NCI-H2107 (cell line): Measurements from ENCODE around the gene YPEL2.

ENCODE experiments used
- DNase-seq: peaks from one replicate; lab custom pipeline; 2025; lab: John Stamatoyannopoulos, UW

Gene YPEL2

DNA sequence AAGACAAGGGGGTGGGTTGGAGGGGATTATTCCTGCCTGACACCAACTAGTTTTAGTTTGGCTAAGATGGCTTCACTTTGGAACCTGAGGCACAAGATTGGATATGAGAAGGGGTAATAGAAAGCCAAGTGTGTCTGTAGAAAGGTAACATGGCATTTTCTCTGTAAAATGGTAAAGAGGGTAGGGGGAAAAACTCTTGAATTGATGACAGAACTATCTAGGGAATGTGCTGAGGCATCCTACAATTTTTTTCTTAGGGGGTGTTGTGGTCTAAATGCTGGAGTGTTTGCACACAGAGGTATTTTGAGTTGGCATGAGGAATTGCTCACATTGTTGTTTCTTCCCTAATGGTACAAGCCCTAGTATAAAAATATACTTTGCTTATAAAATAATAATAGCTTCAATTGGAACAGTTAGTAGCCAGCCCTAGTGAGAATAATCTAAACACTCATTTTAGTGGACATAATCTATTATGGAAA is 25.8 kb downstream of the YPEL2 start:
- DNase-seq, result no peak

DNA sequence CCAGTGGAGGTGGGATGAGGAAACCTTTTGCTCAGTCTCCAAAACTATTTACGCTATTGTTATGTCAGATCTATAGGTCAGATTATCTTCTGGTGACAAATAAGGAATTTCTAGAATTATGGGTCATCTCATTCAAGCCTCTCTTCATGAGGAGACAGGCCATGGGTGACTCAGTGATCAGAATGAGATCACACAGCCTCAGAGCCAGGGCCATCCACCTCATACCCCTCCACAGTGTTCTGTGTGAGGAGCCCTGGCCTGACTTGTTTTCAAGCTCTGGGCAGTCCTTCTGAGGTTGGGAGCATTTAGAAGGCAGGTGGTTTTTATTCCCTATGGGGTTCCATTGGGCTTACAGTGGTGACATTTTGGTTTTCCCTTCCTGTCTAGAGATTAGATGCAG is 26.5 kb downstream of the YPEL2 start:
- DNase-seq, result no peak

DNA sequence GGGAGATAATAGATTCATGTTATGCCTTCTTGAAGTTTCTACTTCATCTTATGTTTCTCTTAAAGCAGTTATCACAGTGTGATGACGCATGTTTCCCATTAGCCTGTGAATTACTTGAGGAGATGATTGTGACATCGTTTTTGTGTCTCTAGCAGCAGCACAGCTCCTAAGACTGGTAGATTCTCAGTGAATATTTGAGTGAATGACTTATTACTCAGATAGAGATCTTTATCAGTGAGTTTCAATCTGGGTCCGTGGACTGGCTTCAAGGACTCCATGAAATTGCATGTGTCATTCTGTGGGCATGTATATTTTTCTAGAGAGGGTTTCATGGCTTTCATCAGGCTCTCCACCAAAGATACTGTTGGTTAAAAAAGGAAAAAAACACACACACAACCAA is 29.9 kb downstream of the YPEL2 start:
- DNase-seq, result no peak

DNA sequence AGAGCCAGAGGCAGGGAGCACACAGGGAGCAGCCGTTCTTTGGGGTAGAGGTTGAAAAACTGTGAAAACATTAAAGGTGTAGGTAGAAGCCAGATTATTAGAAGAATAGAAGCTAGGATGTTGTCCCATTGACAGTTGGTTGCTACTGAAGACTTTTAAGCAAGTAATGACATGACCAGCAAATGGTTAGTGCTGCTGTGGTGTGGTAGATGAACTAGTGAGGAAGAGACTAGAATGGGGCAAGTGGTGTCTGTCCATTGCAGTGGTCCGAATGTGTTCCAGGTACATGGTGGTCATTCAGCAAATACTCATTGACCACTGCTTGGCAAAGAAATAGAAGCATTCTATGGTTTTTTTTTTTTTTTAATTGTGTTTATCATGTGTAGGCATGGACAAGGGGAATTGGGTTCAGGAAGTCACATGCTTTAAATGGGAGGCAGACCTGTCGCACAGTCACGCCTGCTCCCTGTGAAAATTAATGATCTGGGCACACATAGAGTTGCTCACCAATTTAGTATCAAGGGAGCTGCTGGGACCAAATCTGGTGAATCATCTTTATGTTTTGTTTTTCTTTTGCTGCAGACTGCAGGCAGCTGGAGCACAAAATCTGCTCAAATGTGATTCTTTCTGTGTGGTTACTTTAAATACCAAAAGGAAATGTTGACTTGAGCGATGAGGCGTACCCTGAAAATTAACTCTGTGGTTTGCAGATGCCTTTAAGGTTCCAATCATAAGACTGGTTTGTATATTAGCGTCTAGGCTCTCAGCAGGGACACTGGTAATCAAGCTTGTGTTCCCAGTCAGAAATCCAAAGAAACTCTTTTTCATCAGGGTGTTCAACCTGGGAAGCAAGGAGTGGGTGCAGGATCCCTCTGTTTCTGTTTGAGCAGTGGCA is 30.7 kb downstream of the YPEL2 start:
- DNase-seq, result no peak

DNA sequence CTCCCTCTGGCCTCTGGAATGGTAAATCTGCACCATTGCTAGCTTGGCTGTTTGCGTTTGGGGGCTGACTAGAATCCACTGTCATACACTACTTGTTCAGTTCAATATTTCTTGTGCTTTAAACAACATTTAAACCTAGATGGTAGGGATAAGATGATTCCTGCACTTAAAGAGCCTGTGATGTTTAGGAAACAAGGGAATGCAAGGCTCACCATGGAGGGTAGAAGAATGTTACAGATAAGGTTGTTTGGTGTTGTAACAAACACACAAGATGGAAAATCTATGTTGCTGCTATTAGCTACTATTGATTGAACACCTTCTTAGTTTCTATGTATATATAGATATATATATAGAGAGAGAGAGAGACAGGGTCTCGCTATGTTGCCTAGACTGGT is 31.4 kb downstream of the YPEL2 start:
- DNase-seq, result no peak

DNA sequence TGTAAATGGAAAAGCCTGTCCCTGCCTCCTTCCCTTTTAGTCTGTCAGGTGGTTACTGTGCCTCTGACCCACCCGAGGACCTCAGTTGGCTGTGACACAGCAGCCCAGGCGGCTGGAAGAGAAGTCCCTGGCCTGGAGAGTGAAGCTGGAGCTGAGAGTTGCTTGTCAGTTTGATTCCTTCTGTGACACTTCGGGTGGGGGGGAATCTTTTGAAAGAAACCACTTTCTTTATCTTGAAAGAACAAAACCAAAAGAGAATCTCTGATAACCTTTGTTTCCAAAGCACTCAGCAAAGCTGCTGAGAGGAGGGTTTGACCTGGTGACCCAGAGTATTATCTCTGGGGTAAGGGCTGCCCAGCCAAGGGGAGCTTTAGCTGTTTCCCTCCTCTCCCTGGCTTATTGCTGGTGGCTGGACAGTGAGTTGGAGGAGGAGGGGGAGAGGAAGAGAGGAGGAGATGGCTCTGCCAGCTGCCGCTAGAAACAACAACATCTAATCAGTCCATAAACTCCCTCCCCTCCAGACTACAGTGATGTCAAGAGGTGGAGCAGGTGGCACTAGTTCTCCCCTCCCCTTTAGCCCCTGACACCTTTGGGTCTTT is 34.0 kb downstream of the YPEL2 start:
- DNase-seq, result no peak

DNA sequence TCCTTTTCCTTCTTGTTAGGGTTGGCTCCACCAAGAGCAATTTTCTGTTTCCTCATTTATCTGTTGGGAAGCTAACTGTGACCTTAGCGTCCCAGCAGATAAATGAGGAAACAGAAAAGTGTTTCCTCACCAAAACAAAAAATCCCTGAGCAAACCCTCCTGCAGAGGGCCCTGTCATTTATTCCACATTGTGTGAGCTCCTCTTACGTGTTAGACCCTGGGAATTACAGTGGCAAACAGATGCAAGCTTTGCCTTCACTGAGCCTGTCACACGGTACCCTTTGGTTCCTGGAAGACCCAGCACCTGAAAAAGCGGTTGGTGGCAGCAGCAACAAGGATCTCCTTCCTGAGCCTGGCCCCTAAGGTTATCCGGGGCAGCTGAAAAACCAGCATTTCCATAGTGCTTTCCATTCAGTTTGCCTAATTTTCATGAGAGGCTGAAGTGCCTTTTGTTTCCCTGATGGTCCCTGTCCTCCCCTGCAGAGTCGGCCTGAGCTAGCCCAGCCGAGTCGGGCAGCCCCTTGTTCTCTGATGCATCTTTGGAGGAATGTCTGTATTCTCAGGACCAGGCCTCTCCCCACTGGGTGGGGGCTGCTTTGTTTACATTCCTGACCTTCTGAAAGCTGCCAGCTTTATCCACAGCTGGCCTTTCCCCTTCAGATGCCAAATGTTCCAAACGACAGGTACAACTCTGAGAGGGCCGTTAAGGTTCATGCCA is 34.7 kb downstream of the YPEL2 start:
- DNase-seq, result no peak

DNA sequence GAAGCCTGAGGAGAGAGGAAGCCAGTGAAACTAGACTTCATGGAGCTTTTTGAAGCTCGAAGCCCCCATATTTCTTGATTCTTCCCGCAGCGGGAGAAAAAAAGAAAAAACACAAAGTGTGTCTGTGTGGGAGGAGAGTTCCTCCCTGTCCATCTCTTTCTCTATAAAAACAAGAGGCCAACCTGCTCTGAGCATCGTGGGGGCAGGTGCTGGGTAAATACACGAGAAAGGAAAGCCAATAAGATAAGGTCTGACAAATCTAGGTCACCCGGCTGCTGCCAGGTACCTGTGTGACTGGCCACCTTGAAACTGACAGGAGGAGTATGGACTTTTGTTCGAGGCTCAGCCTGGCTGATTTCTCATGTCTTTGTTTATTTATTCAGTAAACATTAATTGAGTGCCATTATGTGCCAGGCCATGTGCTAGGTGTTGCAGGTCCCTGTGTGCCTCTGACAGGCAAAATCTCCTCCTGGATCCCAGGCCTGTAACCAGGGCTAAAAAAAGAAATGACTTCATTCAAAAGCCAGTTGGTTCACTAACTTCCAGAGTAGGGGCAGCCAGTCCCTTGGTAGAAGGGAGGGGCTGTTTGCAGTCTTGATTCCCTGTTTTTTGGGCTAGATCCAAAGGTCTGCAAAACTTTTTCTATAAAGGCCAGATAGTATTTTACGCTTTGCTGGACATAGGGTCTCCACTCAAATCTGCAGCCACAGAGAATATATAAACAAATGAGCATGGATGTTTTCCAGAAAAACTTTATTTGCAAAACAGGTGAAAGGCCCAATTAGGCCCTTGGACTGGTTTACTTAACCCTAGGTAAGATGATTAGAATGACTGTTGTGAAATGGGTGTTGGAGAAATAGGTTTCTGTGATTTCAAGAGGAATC is 35.6 kb downstream of the YPEL2 start:
- no peak for DNase-seq

DNA sequence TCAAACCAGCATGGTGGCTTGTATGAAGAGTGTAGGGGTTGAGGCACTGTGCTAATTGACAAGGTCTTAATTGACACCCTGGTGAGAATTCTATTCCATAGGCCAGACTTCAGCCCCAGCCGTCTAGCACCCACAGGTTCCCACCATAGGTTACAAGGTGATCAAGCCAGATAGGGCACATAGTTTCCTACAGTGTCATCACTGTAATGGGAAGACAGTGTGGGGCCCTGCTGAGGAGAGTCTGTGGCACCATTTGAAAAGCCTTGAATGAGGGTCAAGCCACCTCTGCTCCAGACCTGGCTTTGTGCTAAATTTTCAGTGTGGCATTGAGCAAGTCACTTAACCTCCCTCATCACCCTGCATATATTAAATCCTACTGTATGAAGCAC is 36.2 kb downstream of the YPEL2 start:
- DNase-seq, result no peak

DNA sequence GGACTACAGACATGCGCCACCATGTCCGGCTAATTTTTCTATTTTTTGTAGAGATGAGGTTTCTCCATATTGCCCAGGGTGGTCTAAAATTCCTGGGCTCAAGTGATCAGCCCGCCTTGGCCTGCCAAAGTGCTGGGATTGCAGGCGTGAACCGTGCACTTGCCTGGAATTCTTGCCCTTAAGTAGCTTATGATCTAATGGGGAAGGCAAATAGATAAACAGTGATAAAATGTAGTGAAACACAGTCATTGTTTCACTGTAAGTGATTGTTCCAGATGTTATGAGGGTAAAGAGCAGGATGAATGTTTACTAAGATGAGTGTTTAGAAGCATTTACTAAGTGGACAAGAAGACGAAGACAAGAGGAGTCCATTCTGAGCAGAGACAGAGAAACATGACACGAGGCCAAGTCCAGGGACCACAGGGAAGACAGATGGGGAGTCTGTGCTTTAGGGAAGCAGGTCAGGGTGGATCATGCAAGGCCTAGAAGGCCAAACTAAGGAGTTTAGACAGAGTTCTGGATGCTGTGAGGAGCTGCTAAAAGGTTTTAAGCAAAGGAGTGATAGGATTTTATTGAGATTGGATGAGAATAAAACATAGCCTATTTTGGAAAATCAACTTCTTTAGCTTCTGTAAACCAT is 36.9 kb downstream of the YPEL2 start:
- no peak for DNase-seq

DNA sequence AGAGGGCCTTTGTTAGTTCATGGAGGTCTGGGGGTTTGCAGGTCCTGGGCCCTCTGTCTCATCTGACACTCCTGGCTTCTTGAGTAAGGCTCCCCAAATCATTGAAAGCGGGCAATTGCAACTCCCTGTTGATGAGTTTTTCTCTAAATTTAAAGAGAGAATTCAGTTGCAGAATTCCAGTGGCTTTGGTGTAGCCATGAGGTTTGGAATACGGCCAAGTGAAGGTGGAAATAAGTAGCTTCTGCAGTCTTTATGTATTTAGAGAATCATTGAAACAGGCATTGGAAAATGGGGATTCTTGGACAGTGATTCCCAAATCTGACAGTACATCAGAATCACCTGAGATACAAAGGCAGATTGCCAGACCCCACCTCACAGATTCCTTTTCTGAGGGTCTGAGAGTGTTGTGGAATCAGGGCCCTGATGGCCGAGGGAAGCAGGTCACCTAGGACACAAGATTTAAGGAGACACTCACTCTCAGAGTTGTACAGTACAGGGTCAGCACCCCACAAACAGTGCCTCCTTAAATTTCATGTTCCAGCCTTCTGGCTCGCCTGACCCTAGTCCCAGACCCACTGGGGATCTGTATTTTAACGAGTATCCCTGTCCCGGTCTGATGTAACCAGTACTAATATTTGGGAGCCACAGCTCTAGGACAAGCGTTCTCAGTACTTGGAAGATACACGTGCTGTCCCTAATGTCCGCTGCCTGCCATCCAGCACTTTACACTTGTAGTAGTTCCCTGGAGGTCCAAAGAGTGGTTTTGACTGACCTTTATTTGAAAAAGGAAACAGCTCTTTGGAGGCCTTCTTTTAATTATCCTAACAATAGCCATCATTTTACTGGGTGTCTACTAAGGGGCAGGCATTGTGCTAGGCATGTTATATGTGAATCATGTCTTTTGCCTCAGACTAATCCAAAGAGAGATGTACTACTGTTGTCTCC is 37.8 kb downstream of the YPEL2 start:
- DNase-seq, result no peak

DNA sequence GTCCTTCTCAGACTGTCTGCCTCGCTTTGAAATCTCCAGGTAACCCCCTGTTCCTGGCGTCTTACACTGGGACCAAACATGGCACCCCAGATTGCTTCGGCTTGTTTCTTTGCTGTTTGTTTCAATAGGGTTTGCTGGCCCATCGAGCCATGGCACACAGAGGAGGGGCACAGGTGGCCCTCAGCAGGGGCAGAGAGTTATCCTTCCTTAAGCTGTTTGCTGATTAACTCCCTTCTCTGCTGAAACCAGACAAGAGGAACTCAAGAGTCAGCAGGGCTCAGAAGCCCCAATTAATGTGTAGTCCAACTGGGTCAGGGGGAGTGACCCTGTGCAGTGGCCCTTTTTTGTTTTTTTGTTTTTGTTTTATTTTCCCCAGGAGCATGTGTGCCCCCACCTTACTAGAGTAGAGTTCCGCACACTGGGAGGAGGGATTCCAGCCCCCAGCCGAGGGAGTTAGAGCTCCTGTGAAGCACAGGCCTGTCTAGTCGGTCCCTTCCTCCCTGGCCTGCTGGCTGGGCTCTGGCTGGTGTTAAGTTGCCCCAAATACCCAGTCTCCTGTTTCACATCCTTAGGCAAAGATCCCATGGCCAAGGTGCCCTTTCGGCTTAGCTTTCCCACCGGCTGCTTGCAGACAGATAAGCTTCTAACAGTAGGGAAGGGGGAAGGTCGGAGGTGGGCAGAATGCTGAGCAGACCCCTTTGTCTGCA is 39.3 kb downstream of the YPEL2 start:
- DNase-seq, result no peak

DNA sequence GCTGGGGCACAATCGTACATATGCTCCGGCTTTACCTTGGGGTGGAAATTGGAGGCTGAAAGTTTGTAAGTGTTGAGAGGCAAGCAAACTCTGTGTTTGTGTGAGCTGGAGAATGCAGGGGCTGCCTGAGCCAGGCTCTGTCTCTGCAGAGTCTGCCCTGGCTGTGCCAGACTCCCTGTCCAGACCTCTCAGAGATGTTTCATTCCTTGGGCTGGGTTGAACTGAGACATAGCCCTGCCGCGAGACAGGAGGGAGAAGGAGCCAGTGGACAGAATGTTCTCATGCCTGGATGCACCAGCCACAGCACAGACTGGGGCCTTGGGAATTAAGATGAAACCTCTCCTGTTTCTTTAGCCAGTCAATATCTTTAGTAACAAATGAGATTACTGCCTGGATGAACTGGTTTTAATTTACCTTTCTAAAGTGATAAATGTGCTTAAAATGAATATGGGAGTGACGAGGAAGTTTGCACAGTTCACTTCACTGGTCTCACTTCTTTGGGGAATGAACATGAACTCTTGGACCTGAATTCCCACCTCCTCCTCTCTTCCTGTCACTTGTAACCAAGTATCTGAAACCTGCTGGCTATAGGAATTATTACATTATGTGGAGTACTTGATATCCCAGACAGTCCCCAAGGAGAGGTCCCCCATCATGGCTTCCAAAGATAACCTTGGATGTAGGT is 40.1 kb downstream of the YPEL2 start:
- no peak for DNase-seq

DNA sequence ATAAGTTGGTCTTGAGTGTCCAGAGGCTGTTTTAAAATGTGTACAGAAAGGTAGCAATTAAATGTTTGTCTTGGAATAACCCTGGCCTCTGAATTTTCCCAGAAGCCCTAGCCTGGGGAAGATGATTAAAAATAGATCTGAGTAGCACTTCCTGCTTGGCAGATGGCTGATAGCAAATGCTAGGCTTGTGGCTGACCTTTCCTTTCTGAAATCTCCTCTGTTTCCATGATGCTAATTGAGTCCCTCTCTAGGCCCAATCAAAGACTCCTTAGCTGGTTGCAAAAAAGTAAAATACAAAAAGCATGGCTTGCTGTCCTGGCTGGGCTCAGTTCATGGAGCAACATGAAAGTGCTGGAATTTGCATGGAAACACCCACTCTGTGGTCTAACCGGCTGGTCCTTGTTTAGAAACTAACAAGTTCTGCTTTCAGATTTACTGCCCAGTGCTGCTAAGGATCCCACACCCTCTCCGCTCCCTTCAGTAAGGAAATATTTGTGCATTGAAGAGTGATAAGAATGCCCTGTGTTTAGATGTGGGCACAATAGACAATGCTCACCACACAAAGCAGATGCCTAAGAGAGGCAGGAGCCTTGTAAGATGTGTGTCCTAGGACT is 40.8 kb downstream of the YPEL2 start:
- DNase-seq, result no peak

DNA sequence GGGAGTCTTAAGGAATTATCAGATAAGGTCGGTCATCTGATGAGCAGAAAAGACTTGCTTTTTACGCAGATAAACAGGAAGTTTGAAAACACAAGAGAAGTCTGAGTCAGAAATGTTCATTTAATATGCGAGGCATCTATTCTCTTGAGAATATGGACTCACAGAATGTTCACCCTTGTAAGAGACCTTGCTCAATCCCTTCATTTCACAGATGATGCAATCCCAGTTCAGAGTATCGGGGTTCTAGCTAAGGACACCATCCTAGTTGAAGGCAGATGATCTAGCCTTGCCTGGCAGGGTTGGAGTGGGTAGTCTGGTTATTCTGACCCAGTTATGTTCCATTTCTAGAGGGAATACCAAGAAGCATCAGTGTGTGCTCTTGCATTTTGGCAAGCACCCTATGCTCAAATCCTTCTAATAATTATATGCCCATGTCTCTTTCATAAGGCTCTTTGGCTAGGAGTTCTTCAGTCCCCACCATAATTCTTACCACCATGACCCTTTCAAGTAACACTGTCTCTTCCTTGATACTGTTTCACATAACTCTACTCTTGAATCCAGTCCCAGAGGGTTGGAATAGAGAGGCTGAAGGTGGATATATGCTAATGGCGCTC is 42.5 kb downstream of the YPEL2 start:
- no peak for DNase-seq

DNA sequence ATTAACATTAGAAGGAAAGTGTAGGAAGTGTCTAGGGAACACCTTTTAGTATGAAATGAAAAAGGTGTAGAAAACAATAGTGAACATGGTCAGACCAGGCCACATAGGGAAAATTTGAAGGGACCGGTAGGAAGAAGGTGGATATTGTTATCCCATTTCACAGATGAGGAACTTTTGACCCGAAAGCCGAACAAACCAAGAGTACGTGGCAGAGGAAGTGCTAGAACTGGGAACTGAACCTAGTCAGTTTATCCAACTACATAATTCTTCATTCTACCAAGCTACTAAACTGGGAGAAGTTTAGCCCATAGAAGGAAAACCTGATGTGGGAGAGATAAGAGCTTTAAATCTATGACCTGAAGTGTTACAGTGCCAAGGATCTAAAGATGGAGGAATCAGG is 43.2 kb downstream of the YPEL2 start:
- no peak for DNase-seq

DNA sequence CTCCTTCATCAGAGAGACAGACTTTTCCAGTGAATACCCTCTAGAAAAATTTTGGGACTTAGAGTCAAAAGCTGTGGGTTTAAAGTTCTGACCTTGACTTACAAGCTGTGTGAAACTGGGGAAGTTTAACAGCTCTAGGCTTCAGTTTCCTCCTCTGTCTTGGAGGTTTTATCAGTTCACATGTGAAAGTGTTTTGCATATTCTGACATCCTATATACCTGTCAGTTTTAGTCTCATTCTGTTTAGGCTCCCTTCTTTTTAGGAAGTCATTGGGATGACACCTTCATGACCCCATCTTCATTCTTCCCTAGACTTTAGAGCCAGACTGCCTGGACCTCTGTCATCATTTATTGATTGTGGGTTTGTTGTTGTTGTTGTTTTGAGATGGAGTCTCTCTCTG is 44.4 kb downstream of the YPEL2 start:
- DNase-seq, result no peak

DNA sequence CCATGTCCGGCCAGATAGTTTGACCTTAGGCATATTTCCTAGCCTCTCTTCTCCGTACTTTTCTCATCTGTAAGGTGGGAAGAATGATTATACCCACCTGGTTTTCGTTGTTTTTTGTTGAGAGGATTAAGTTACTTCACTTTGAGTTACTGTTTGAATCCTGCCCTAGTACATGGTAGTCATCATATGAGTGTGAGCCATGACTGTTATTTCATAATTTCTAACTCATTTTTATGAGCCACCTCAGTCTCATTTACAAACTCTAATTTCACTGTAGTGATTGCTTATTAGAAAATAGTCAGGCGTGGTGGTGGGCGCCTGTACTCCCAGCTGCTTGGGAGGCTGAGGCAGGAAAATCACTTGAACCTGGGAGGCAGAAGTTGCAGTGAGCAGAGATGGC is 45.1 kb downstream of the YPEL2 start:
- DNase-seq, result no peak
